HG02884 (cell line): ENCODE data around the gene ZBED1.
"Not testable (repeated sequence)": the region's sequence is repeated elsewhere in the genome, so short reads cannot be mapped to it uniquely, and the experiment has no call there.

ENCODE experiments used
- ATAC-seq: cut with Tn5 transposase; IDR thresholded peaks from one replicate; pipeline ENCODE4 v1.9.1; 2021; ENCODE audit warnings: mild to moderate bottlenecking, moderate library complexity; ENCODE audit not compliant: unreplicated experiment

Gene ZBED1

GRCh38 chrX:2498781-2499302 lies 1.9 kb downstream of the ZBED1 start:
- no peak for ATAC-seq

- ATAC-seq = no peak
Measured at GRCh38 chrX:2497961-2498780, 2.6 kb downstream of the ZBED1 start.

- ATAC-seq = no peak
Measured at GRCh38 chrX:2495595-2495994, 5.2 kb downstream of the ZBED1 start.

- ATAC-seq = no peak
Measured at GRCh38 chrX:2492531-2493218, 8.1 kb downstream of the ZBED1 start.

GRCh38 chrX:2490634-2491033 lies 10.1 kb downstream of the ZBED1 start:
- ATAC-seq = no peak

GRCh38 chrX:2489446-2490445 lies 11.0 kb downstream of the ZBED1 start:
- no peak for ATAC-seq

- ATAC-seq = no peak
Measured at GRCh38 chrX:2488621-2489285, 12.0 kb downstream of the ZBED1 start.

- no peak for ATAC-seq
Measured at GRCh38 chrX:2487366-2487765, 13.4 kb downstream of the ZBED1 start.

GRCh38 chrX:2486476-2487133 lies 14.2 kb downstream of the ZBED1 start:
- ATAC-seq = no peak

GRCh38 chrX:2485789-2486345 lies 14.9 kb downstream of the ZBED1 start:
- ATAC-seq = no peak

- ATAC-seq = no peak
Measured at GRCh38 chrX:2484721-2485648, 15.8 kb downstream of the ZBED1 start.

GRCh38 chrX:2484256-2484655 lies 16.5 kb downstream of the ZBED1 start:
- no peak for ATAC-seq

- no peak for ATAC-seq
Measured at GRCh38 chrX:2483398-2484060, 17.2 kb downstream of the ZBED1 start.

GRCh38 chrX:2481597-2481996 lies 19.2 kb downstream of the ZBED1 start:
- ATAC-seq = not testable (repeated sequence)

- not testable (repeated sequence) for ATAC-seq
Measured at GRCh38 chrX:2479982-2480381, 20.8 kb downstream of the ZBED1 start.

- no peak for ATAC-seq
Measured at GRCh38 chrX:2479420-2479780, 21.4 kb downstream of the ZBED1 start.

GRCh38 chrX:2478546-2479419 lies 22.0 kb downstream of the ZBED1 start:
- no peak for ATAC-seq
